Measurements from ENCODE around the gene UBE2J2. TPM values are rescaled to one million over a fixed set of nuclear protein-coding genes. Genes with fewer than 3 reads are reported as not detected.

Gene UBE2J2
- total and polyA plus RNA-seq, 9 donors = 35.8 to 55.6 (median 41.2) TPM

DNA sequence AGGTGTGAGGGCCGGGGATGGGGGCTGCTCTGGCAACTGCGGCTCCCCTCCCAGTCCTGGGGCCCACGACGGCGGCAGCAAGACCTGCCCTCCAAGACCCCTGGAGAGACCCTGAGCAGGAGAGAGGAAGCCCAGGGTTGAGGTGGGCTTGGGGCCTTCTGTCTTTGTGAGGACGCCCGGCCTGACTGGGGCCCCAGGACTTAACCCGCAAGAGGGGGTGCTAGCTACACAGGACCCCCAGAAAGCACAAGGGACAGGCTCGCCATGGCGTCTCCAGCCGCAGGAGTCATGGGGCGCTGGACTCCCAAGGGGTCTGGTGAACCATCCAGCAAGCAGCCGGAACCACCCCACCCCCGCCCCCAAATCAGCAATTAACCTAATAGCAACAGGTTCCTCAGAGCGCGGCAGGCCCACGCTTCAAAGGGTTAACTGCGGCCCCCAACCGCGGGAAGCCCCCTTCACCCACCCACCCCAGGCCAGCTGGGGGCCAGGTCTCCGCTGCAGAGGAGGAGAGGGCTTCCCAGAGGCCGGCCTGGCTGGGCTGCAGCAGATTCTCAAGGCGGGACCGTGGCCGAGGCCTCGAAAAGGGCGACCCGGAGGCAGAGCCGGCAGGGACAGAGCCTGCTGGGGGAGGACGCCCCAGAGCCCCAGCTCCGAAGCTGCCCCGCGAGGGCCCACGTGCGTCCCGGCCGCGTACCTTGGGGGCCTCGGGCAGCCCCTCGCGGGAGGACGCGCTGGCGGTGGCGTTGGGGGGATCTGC lies 27.7 kb downstream of the UBE2J2 start:
- 29 to 64% (median 30%) methylated on average over 13 to 45 of the region's 45 CpGs for WGBS, 3 donors
- intact Hi-C loops (cut with DNase I) = loop anchor here in 1 of 4 donors (5.0 kb wide), 1 partner anchor 409 kb away; no protein-coding TSS in a partner anchor
- no peak for DNase-seq
- no peaks in the 10 kb centered on the region for H3K4me1 ChIP-seq (ENCODE audit: insufficient read depth)
- TF ChIP-seq, protein P1, sequence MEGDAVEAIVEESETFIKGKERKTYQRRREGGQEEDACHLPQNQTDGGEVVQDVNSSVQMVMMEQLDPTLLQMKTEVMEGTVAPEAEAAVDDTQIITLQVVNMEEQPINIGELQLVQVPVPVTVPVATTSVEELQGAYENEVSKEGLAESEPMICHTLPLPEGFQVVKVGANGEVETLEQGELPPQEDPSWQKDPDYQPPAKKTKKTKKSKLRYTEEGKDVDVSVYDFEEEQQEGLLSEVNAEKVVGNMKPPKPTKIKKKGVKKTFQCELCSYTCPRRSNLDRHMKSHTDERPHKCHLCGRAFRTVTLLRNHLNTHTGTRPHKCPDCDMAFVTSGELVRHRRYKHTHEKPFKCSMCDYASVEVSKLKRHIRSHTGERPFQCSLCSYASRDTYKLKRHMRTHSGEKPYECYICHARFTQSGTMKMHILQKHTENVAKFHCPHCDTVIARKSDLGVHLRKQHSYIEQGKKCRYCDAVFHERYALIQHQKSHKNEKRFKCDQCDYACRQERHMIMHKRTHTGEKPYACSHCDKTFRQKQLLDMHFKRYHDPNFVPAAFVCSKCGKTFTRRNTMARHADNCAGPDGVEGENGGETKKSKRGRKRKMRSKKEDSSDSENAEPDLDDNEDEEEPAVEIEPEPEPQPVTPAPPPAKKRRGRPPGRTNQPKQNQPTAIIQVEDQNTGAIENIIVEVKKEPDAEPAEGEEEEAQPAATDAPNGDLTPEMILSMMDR (IDR thresholded peaks at IDR 0.05) = no peak
- H3K36me3 ChIP-seq = no peaks in the 10 kb centered on the region
- H3K4me3 ChIP-seq = no peak overlapping the region
- H3K9me3 ChIP-seq = no peaks in the 10 kb centered on the region
- H3K27ac ChIP-seq = no peak overlapping the region
- peaks cover 6% of the 10 kb centered on the region for H3K27me3 ChIP-seq

DNA sequence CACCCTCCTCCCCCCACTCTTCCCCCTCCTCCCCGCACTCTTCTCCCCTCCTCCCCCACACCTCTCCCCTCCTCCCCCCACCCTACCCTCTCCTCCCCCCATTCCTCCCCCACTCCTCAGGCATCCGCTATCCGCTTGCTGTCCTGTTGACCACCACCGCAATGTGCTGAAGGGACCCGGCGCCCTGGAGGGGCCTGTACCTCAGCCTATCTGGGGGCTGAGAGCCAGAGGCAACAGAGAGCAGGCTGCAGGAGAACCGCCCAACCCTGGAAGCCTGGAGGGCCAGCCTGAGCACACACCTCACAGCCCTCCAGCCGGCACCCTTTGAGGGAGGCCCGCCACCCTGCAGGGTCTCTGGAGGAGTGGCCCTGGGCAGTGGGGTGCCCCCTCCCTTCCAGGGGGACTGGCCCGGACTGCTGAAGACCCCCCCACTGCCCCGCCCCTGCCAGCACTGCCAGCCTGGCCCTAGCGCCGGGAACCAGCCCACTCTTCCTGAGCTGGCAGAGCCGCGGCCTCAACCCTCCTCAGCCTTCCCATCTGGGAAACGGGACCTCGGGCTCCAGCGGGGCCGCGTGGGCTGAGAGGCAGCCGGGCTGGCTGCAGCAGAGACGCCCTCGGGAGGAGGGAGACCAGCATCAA lies 28.4 kb downstream of the UBE2J2 start:
- H3K36me3 ChIP-seq = no peaks in the 10 kb centered on the region
- no peak for TF ChIP-seq EP300 (IDR thresholded peaks at IDR 0.05)
- TF ChIP-seq, protein P1 (IDR thresholded peaks at IDR 0.05) = no peak
- TF ChIP-seq POLR2A (IDR thresholded peaks at IDR 0.05) = no peak
- WGBS, 3 donors = 48 to 56% (median 56%) methylated on average over 11 to 22 of the region's 23 CpGs
- intact Hi-C loops (cut with DNase I) = loop anchor here in 1 of 4 donors (5.0 kb wide), 1 partner anchor 408 kb away; no protein-coding TSS in a partner anchor
- DNase-seq = no peak
- no peak overlapping the region for H3K27ac ChIP-seq
- H3K4me1 ChIP-seq (ENCODE audit: insufficient read depth) = no peaks in the 10 kb centered on the region
- no peak overlapping the region for H3K4me3 ChIP-seq
- no peaks in the 10 kb centered on the region for H3K9me3 ChIP-seq
- peaks cover 6% of the 10 kb centered on the region for H3K27me3 ChIP-seq

DNA sequence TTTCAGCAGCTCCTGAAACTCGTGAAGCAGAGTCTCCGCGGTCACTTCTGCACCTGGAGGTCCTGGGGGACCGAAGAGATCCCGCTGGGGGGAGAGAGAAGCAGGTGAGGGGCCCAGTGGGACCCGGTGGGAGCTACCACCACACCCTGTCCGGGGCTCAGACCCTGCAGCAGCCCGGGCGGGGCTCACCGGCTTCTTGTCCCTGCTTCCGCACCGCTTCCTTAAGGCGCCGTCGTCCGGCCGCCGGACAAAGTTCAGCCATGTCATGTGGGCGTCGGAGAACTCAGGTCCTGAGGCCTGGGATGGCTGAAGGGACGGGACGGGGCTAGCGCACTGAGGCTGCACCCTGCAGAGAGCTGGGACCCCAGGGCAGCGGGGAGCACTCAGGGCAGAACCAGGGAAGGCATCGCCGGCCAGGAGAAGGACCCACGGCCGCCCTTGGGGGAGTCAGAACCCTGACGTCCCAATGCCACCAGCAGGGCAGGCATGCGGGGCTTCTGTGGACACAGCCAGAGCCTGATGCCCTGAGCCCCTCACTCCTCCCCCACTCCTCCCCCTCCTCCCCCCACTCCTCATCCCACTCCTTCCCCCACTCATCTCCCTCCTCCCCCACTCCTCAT lies 29.4 kb downstream of the UBE2J2 start:
- WGBS, 3 donors = 64 to 71% (median 69%) methylated on average over 30 of the region's 30 CpGs
- no peak for TF ChIP-seq POLR2A (IDR thresholded peaks at IDR 0.05)
- TF ChIP-seq, protein P1 (IDR thresholded peaks at IDR 0.05) = no peak
- TF ChIP-seq EP300 (IDR thresholded peaks at IDR 0.05) = no peak
- intact Hi-C loops (cut with DNase I) = no loop called here

DNA sequence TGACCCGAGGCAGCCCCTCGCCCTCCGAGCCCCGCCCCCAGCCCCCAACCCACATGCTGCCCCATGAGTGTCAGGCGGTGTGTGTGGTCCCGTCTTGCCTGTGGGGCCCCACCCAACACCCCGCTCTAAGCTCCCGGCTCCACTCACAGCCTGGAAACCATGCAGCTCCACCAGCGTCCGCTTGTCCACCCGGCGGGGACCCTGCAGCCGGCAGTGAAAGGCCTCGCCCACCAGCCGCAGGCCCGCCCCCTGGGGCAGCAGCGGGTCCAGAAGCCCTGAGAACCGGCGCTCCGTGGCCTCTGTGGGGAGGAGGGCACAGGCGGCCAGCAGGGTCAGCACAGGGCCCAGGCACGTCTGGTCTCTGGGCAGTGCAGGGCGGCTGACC lies 29.9 kb downstream of the UBE2J2 start:
- TF ChIP-seq EP300 (IDR thresholded peaks at IDR 0.05) (no peak), POLR2A (IDR thresholded peaks at IDR 0.05) (no peak)
- TF ChIP-seq, protein P1 (IDR thresholded peaks at IDR 0.05) = no peak
- intact Hi-C loops (cut with DNase I) = no loop called here
- Histone ChIP-seq H3K4me1 (ENCODE audit: insufficient read depth) (no peaks in the 10 kb centered on the region), H3K4me3 (no peak overlapping the region), H3K27me3 (peaks cover 10% of the 10 kb centered on the region), H3K9me3 (no peaks in the 10 kb centered on the region), H3K36me3 (no peaks in the 10 kb centered on the region), H3K27ac (no peak overlapping the region)
- 40 to 70% (median 60%) methylated on average over 21 to 23 of the region's 23 CpGs for WGBS, 3 donors
- no peak for DNase-seq

More for the DNA sequence above, 29.4 kb downstream of the UBE2J2 start:
- Histone ChIP-seq H3K4me3 (no peak overlapping the region), H3K27ac (no peak overlapping the region), H3K27me3 (peaks cover 8% of the 10 kb centered on the region), H3K4me1 (ENCODE audit: insufficient read depth) (no peaks in the 10 kb centered on the region), H3K9me3 (no peaks in the 10 kb centered on the region), H3K36me3 (no peaks in the 10 kb centered on the region)
- DNase-seq = no peak
